ENCODE measurements around the gene RPLP1. TPM values are rescaled to one million over a fixed set of nuclear protein-coding genes. Genes with fewer than 3 reads are reported as not detected.

The RPLP1 gene
- total RNA-seq, 2 donors from 2014 or later, result 1,985 to 2,291 TPM

- Mint-ChIP-seq H3K27me3 (peaks cover 10% of the 10 kb centered on the region), H3K4me3 (no peak overlapping the region), H3K27ac (no peak overlapping the region), H3K36me3 (ENCODE audit: low read depth) (no peaks in the 10 kb centered on the region), H3K4me1 (peaks cover 5% of the 10 kb centered on the region), H3K9me3 (no peaks in the 10 kb centered on the region)
- no peak for ATAC-seq (replicated peaks)
These were observed 51.9 kb downstream of the RPLP1 start for GRCh38 chr15:69504352-69505040.

Other genes starting within 250 kb of the RPLP1 start
- not detected for gene PAQR5, start 153.9 kb upstream of the RPLP1 start, total RNA-seq
- gene KIF23, start 38.5 kb upstream of the RPLP1 start, total RNA-seq, result 10 to 100 TPM; 51.3 to 54.5 TPM

Data from activated T-helper 17 cell treated with anti-CD3 and anti-CD28 coated beads, Interleukin-2, amount 50 U/mL, for 72 hours (primary cell).